Measurements from ENCODE around the gene GNA12. TPM values are rescaled to one million over a fixed set of nuclear protein-coding genes. Genes with fewer than 3 reads are reported as not detected.

The GNA12 gene
- total RNA-seq, 1 experiment from 2014 or later = 36.2 TPM

- H3K27me3 Mint-ChIP-seq (ENCODE audit: insufficient read depth, unreplicated experiment) = no peaks in the 10 kb centered on the region
- POLR2A ChIA-PET = no interaction called here
- no peak overlapping the region for H3K4me3 Mint-ChIP-seq (ENCODE audit: unreplicated experiment)
- no TSS peak for BruUV-seq (replicated peaks)
- CTCF ChIA-PET = interaction anchor here (0.6 to 1.7 kb wide), 6 partner anchors 12 to 1765 kb away, joined by 3 to 12 read pairs (median 5); no protein-coding TSS in a partner anchor
- no peak for DNase-seq (ENCODE audit: unreplicated experiment)
- H3K36me3 Mint-ChIP-seq (ENCODE audit: insufficient read depth, unreplicated experiment) = no peaks in the 10 kb centered on the region
- no peaks in the 10 kb centered on the region for H3K9me3 Mint-ChIP-seq (ENCODE audit: unreplicated experiment)
- H3K4me1 Mint-ChIP-seq (ENCODE audit: insufficient read depth, unreplicated experiment) = peaks cover 14% of the 10 kb centered on the region
- TF ChIP-seq, protein P1, sequence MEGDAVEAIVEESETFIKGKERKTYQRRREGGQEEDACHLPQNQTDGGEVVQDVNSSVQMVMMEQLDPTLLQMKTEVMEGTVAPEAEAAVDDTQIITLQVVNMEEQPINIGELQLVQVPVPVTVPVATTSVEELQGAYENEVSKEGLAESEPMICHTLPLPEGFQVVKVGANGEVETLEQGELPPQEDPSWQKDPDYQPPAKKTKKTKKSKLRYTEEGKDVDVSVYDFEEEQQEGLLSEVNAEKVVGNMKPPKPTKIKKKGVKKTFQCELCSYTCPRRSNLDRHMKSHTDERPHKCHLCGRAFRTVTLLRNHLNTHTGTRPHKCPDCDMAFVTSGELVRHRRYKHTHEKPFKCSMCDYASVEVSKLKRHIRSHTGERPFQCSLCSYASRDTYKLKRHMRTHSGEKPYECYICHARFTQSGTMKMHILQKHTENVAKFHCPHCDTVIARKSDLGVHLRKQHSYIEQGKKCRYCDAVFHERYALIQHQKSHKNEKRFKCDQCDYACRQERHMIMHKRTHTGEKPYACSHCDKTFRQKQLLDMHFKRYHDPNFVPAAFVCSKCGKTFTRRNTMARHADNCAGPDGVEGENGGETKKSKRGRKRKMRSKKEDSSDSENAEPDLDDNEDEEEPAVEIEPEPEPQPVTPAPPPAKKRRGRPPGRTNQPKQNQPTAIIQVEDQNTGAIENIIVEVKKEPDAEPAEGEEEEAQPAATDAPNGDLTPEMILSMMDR (IDR thresholded peaks at IDR 0.05; ENCODE audit: unreplicated experiment) = no peak
- no peak overlapping the region for H3K27ac Mint-ChIP-seq (ENCODE audit: low read depth, unreplicated experiment)
- intact Hi-C loops (cut with micrococcal nuclease) = no loop called here
Measured at GRCh38 chr7:2866601-2867000, 22.5 kb upstream of the GNA12 start.

GRCh38 chr7:2864999-2865670, 21.0 kb upstream of the GNA12 start:
- intact Hi-C loops (cut with micrococcal nuclease) = loop anchor here (1.0 to 5.0 kb wide), 3 partner anchors 108 to 784 kb away; no protein-coding TSS in a partner anchor
- Mint-ChIP-seq H3K4me1 (ENCODE audit: insufficient read depth, unreplicated experiment) (peaks cover 14% of the 10 kb centered on the region), H3K27me3 (ENCODE audit: insufficient read depth, unreplicated experiment) (no peaks in the 10 kb centered on the region), H3K9me3 (ENCODE audit: unreplicated experiment) (no peaks in the 10 kb centered on the region), H3K4me3 (ENCODE audit: unreplicated experiment) (peak overlapping the region; percentile 56), H3K36me3 (ENCODE audit: insufficient read depth, unreplicated experiment) (no peaks in the 10 kb centered on the region), H3K27ac (ENCODE audit: low read depth, unreplicated experiment) (peak overlapping the region; percentile 94)
- ChIA-PET CTCF (interaction anchor here (0.5 to 2.1 kb wide), 42 partner anchors 9 to 1889 kb away, joined by 3 to 12 read pairs (median 3); no protein-coding TSS in a partner anchor), POLR2A (interaction anchor here (0.7 to 1.7 kb wide), 2 partner anchors 12 to 44 kb away, joined by 3 to 9 read pairs; no protein-coding TSS in a partner anchor)
- TF ChIP-seq, protein P1 (IDR thresholded peaks at IDR 0.05; ENCODE audit: unreplicated experiment) = peak; percentile 98
- no TSS peak for BruUV-seq (replicated peaks)
- peak; percentile 79 for DNase-seq (ENCODE audit: unreplicated experiment)

- H3K4me1 Mint-ChIP-seq (ENCODE audit: insufficient read depth, unreplicated experiment) = peaks cover 14% of the 10 kb centered on the region
- H3K36me3 Mint-ChIP-seq (ENCODE audit: insufficient read depth, unreplicated experiment) = no peaks in the 10 kb centered on the region
- ChIA-PET CTCF (interaction anchor here (0.5 to 2.1 kb wide), 32 partner anchors 11 to 1890 kb away, joined by 3 to 7 read pairs (median 4); no protein-coding TSS in a partner anchor), POLR2A (interaction anchor here (1.7 kb wide), 1 partner anchor 43 kb away, joined by 9 read pairs; no protein-coding TSS in a partner anchor)
- H3K27ac Mint-ChIP-seq (ENCODE audit: low read depth, unreplicated experiment) = peak overlapping the region; percentile 98
- no peaks in the 10 kb centered on the region for H3K27me3 Mint-ChIP-seq (ENCODE audit: insufficient read depth, unreplicated experiment)
- TF ChIP-seq, protein P1 (IDR thresholded peaks at IDR 0.05; ENCODE audit: unreplicated experiment) = no peak
- intact Hi-C loops (cut with micrococcal nuclease) = loop anchor here (2.0 to 5.0 kb wide), 2 partner anchors 107 to 784 kb away; no protein-coding TSS in a partner anchor
- H3K4me3 Mint-ChIP-seq (ENCODE audit: unreplicated experiment) = peak overlapping the region; percentile 72
- H3K9me3 Mint-ChIP-seq (ENCODE audit: unreplicated experiment) = no peaks in the 10 kb centered on the region
- DNase-seq (ENCODE audit: unreplicated experiment) = peak; percentile 46
- BruUV-seq (replicated peaks) = TSS peak; percentile 91
Measured at GRCh38 chr7:2864204-2864985, 20.3 kb upstream of the GNA12 start.

Data from MCF 10A (cell line).